H1 (cell line): ENCODE data around the gene ZNRF3.

ENCODE experiments used
- CEBPB ChIP-seq: IDR thresholded peaks from 2 replicates; pipeline ENCODE4 v1.6.1; 2012; ENCODE audit warnings: low read depth, low read length
- CTCF ChIP-seq, 3 experiments: IDR thresholded peaks; 1 replicate in 2 of 3; 2 replicates in 1 of 3; pipeline versions ENCODE4 v1.5.1 to v1.6.1; 2011; ENCODE audit warnings: low read length in 3 of 3, mild to moderate bottlenecking in 3 of 3, inconsistent platforms in 2 of 3, low read depth in 1 of 3, moderate library complexity in 1 of 3; ENCODE audit not compliant: insufficient read depth in 1 of 3; ENCODE audit errors: control extremely low read depth in 1 of 3
- E2F6 ChIP-seq: IDR thresholded peaks from 2 replicates; pipeline ENCODE4 v1.6.1; 2012; ENCODE audit warnings: inconsistent platforms
- EP300 ChIP-seq, 2 experiments: IDR thresholded peaks; 1 replicate in 1 of 2; 2 replicates in 1 of 2; pipeline ENCODE4 v1.6.1; 2011 to 2012; ENCODE audit warnings: low read depth in 2 of 2, low read length in 2 of 2, mild to moderate bottlenecking in 2 of 2, borderline replicate concordance in 1 of 2, inconsistent platforms in 1 of 2, moderate library complexity in 1 of 2
- EZH2 ChIP-seq: fragments of 200-600 bp; sonication (generic); IDR thresholded peaks from 2 replicates; pipeline ENCODE4 v1.7.1; 2012; ENCODE audit warnings: low read depth, mild to moderate bottlenecking, moderate library complexity, low read length, inconsistent platforms; ENCODE audit not compliant: severe bottlenecking
- JUN ChIP-seq: IDR thresholded peaks from 2 replicates; pipeline ENCODE4 v1.6.1; 2011; ENCODE audit warnings: low read depth, mild to moderate bottlenecking, improper control_type of control experiment, low read length
- MAX ChIP-seq: IDR thresholded peaks from 2 replicates; pipeline ENCODE4 v1.6.1; 2012; ENCODE audit warnings: inconsistent platforms
- POLR2A ChIP-seq, 2 experiments: IDR thresholded peaks; 1 replicate in 1 of 2; 2 replicates in 1 of 2; pipeline ENCODE4 v1.6.1; 2011; ENCODE audit warnings: low read depth in 2 of 2, low read length in 2 of 2, mild to moderate bottlenecking in 2 of 2; ENCODE audit errors: control extremely low read depth in 1 of 2
- TAF1 ChIP-seq: IDR thresholded peaks from 2 replicates; pipeline ENCODE4 v1.6.1; 2011; ENCODE audit warnings: mild to moderate bottlenecking, low read depth, low read length

- TF ChIP-seq JUN = no peak
- no peak for TF ChIP-seq TAF1
- no peak for TF ChIP-seq POLR2A (IDR thresholded peaks at IDR 0.05; ENCODE audit: control extremely low read depth in 1 of 2, low read depth in 2 of 2, low read length in 2 of 2)
- TF ChIP-seq CTCF (IDR thresholded peaks at IDR 0.05; ENCODE audit: control extremely low read depth in 1 of 3, insufficient read depth in 1 of 3, low read depth in 1 of 3, low read length in 3 of 3) = no peak
- no peak for TF ChIP-seq CEBPB
- no peak for TF ChIP-seq EZH2
- TF ChIP-seq MAX = no peak
- no peak for TF ChIP-seq E2F6
- no peak for TF ChIP-seq EP300 (IDR thresholded peaks at IDR 0.05; ENCODE audit: borderline replicate concordance in 1 of 2, low read depth in 2 of 2, low read length in 2 of 2)
Observed at GRCh38 chr22:29012952-29013351, 129.6 kb downstream of the ZNRF3 start.
